HEK293T (cell line): ENCODE data around the gene HIVEP2.
"Not testable (repeated sequence)": the region's sequence is repeated elsewhere in the genome, so short reads cannot be mapped to it uniquely, and the experiment has no call there.

Experiments
- CTCF ChIA-PET: fragments of 350-600 bp; formaldehyde crosslinking; extraction: SDS; loops from one replicate; lab custom pipeline; 2021; ENCODE audit warnings: antibody characterized with exemption, inconsistent platforms; lab: Yijun Ruan, JAX
- POLR2A ChIA-PET: fragments of 350-600 bp; formaldehyde crosslinking; extraction: SDS; loops from one replicate; lab custom pipeline; 2020; ENCODE audit warnings: antibody characterized with exemption, inconsistent platforms; lab: Yijun Ruan, JAX
- DNase-seq: peaks from one replicate; pipeline ENCODE4 v3.0.0; 2012; ENCODE audit warnings: mixed read lengths; ENCODE audit errors: extremely low spot score
- ARNT ChIP-seq: fragments of 450-650 bp; IDR thresholded peaks from 2 replicates; pipeline ENCODE4 v1.6.1; 2017; ENCODE audit warnings: mild to moderate bottlenecking
- BHLHE40 ChIP-seq: fragments of 450-650 bp; IDR thresholded peaks from 2 replicates; pipeline ENCODE4 v1.6.1; 2016; ENCODE audit warnings: mild to moderate bottlenecking, moderate library complexity, borderline replicate concordance
- CTBP1 ChIP-seq: fragments of 450-650 bp; IDR thresholded peaks from 2 replicates; pipeline ENCODE4 v1.6.1; 2016; ENCODE audit warnings: borderline replicate concordance
- ELF4 ChIP-seq: fragments of 450-650 bp; IDR thresholded peaks from 2 replicates; pipeline ENCODE4 v1.6.1; 2017; ENCODE audit warnings: antibody characterized with exemption
- FOXA1 ChIP-seq: fragments of 450-650 bp; IDR thresholded peaks from 2 replicates; pipeline ENCODE4 v1.6.1; 2016; ENCODE audit warnings: mild to moderate bottlenecking
- FOXK2 ChIP-seq: fragments of 450-650 bp; IDR thresholded peaks from 2 replicates; pipeline ENCODE4 v1.6.1; 2016; ENCODE audit warnings: mild to moderate bottlenecking
- FOXM1 ChIP-seq: fragments of 450-650 bp; IDR thresholded peaks from 2 replicates; pipeline ENCODE4 v1.6.1; 2017; ENCODE audit warnings: mild to moderate bottlenecking, borderline replicate concordance
- HDGF ChIP-seq: fragments of 450-650 bp; IDR thresholded peaks from 2 replicates; pipeline ENCODE4 v1.6.1; 2017; ENCODE audit warnings: antibody characterized with exemption, borderline replicate concordance
- L3MBTL2 ChIP-seq: fragments of 450-650 bp; conservative IDR thresholded peaks from 2 replicates; pipeline ENCODE4 v1.6.1; 2016; ENCODE audit warnings: mild to moderate bottlenecking
- LEF1 ChIP-seq: fragments of 450-650 bp; IDR thresholded peaks from 2 replicates; pipeline ENCODE4 v1.6.1; 2017; ENCODE audit warnings: mild to moderate bottlenecking, borderline replicate concordance
- NFRKB ChIP-seq: fragments of 450-650 bp; IDR thresholded peaks from 2 replicates; pipeline ENCODE4 v1.6.1; 2016; ENCODE audit warnings: mild to moderate bottlenecking, moderate library complexity
- PKNOX1 ChIP-seq: fragments of 450-650 bp; IDR thresholded peaks from 2 replicates; pipeline ENCODE4 v1.6.1; 2016
- SP1 ChIP-seq: fragments of 450-650 bp; IDR thresholded peaks from 2 replicates; pipeline ENCODE4 v1.6.1; 2017
- SUZ12 ChIP-seq: fragments of 450-650 bp; IDR thresholded peaks from 2 replicates; pipeline ENCODE4 v1.6.1; 2016; ENCODE audit warnings: mild to moderate bottlenecking
- TARDBP ChIP-seq: fragments of 450-650 bp; IDR thresholded peaks from 2 replicates; pipeline ENCODE4 v1.6.1; 2016
- ZNF384 ChIP-seq: fragments of 450-650 bp; IDR thresholded peaks from 2 replicates; pipeline ENCODE4 v1.6.1; 2016

Gene HIVEP2

GRCh38 chr6:142945049-142945445, at the start of gene HIVEP2:
HIVEP2 (minus strand) TSS chr6:142945176; CDS start chr6:142774738, 170,438 bp downstream.
- CTCF ChIA-PET = no interaction called here
- TF ChIP-seq NFRKB = no peak
- TF ChIP-seq PKNOX1 = peak; percentile 40; the same call in 1 of the 2 replicates
- peak; percentile 75 for DNase-seq
- POLR2A ChIA-PET = interaction anchor here (0.9 to 1.8 kb wide), 2 partner anchors 99 to 207 kb away, joined by 3 to 5 read pairs; no protein-coding TSS in a partner anchor

- DNase-seq = no peak
- no peak for TF ChIP-seq LEF1
- TF ChIP-seq TARDBP = no peak
- TF ChIP-seq BHLHE40 = no peak
- TF ChIP-seq CTBP1 = no peak
- TF ChIP-seq FOXA1 = no peak
- TF ChIP-seq FOXM1 = no peak
- TF ChIP-seq PKNOX1 = no peak
- no peak for TF ChIP-seq L3MBTL2
- TF ChIP-seq ELF4 = no peak
- ChIA-PET POLR2A (no interaction called here), CTCF (no interaction called here)
These were observed 49.0 kb upstream of the HIVEP2 start for GRCh38 chr6:142993977-142994376.

DNA sequence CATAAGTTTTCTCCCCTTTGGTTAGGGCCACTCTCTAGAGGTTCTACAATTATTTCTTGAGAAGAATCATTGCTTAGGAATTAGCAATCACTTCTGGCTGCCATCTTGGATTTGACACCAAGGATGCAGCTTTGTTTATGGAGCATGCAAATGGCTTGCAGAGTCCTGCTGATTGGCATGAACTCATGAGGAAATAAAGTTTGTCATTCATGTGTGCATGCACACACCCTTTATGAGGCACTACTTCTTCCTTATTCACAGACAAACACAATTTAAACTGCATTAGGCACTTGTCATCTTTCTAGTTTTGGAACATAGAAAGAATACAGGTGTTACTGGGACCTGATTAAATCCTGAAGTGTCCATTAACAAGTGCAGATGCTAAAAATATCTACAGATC, 42.5 kb upstream of the HIVEP2 start:
- TF ChIP-seq FOXK2 (no peak), CTBP1 (no peak), NFRKB (no peak), L3MBTL2 (no peak), PKNOX1 (no peak)
- DNase-seq = no peak
- POLR2A ChIA-PET = no interaction called here
- CTCF ChIA-PET = no interaction called here

GRCh38 chr6:142985281-142985680, 40.3 kb upstream of the HIVEP2 start:
- POLR2A ChIA-PET = no interaction called here
- no peak for DNase-seq
- TF ChIP-seq FOXM1 (no peak), CTBP1 (no peak), BHLHE40 (no peak), ZNF384 (no peak), SUZ12 (no peak)
- CTCF ChIA-PET = no interaction called here

DNA sequence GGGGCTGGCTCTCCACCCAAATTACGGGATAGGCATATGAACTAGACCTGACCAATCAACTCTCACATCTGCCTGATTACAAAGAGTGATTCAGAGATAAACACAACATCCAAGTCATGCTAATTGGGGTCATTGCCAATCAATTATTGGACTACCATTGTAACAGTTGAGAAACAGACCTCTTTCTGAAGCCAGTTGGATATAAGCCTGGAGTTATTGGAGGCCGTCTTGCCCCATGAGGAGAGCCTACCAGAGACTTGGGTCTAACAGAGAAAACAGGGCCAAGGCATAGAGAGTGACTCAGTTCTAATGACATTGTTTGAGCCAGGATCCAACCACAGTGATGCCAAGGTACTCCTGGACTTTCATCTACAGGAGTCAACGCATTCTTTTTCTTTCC, 39.4 kb upstream of the HIVEP2 start:
- CTCF ChIA-PET = no interaction called here
- DNase-seq = no peak
- TF ChIP-seq ZNF384 (no peak), HDGF (no peak), TARDBP (no peak), SP1 (no peak), LEF1 (no peak), PKNOX1 (no peak), ARNT (no peak), L3MBTL2 (no peak), FOXM1 (no peak), ELF4 (no peak), SUZ12 (no peak), NFRKB (no peak), FOXA1 (no peak), BHLHE40 (no peak), FOXK2 (no peak), CTBP1 (no peak)
- POLR2A ChIA-PET = no interaction called here

- TF ChIP-seq SUZ12 = no peak
- no peak for TF ChIP-seq HDGF
- TF ChIP-seq L3MBTL2 = no peak
- TF ChIP-seq PKNOX1 = no peak
- TF ChIP-seq BHLHE40 = no peak
- no peak for TF ChIP-seq TARDBP
- CTCF ChIA-PET = no interaction called here
- DNase-seq = no peak
These were observed 30.4 kb upstream of the HIVEP2 start for GRCh38 chr6:142975365-142975764.

DNA sequence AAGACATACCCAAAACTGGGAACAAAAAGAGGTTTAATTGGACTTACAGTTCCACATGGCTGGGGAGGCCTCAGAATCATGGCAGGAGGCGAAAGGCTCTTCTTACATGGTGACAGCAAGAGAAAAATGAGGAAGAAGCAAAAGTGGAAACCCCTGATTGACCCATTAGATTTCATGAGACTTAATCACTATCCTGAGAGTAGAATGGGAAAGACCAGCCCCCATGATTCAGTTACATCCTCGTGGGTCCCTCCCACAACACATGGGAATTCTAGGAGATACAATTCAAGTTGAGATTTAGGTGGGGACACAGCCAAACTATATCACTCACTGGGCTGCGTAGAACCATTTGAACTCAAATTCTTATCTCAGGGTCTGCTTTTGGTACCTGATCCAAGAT, 26.0 kb upstream of the HIVEP2 start:
- POLR2A ChIA-PET, CTCF ChIA-PET, DNase-seq: not testable (repeated sequence)

More at GRCh38 chr6:142975365-142975764, 30.4 kb upstream of the HIVEP2 start:
- POLR2A ChIA-PET = no interaction called here
